Nephron (organoid): ENCODE results near the gene CDH16.
A peak's percentile ranks its signal among the peaks of the same experiment; 100 is the strongest.
"Not testable (repeated sequence)": the region's sequence is repeated elsewhere in the genome, so short reads cannot be mapped to it uniquely, and the experiment has no call there.

Experiments
- H3K27ac Mint-ChIP-seq, 3 experiments: 2 replicates each; pipeline ENCODE4 v1.8.0; 2020; ENCODE audit warnings: mixed read lengths in 3 of 3, mild to moderate bottlenecking in 2 of 3, moderate library complexity in 1 of 3
- H3K27me3 Mint-ChIP-seq: 2 replicates; pipeline ENCODE4 v1.8.0; 2021; ENCODE audit warnings: low read depth, mild to moderate bottlenecking, moderate library complexity, mixed read lengths
- H3K36me3 Mint-ChIP-seq: 2 replicates; pipeline ENCODE4 v1.8.0; 2020; ENCODE audit warnings: low read depth, mixed read lengths
- H3K4me1 Mint-ChIP-seq: 2 replicates; pipeline ENCODE4 v1.8.0; 2020; ENCODE audit warnings: mixed read lengths
- H3K4me3 Mint-ChIP-seq, 3 experiments: 2 replicates each; pipeline ENCODE4 v1.8.0; 2020; ENCODE audit warnings: mild to moderate bottlenecking in 3 of 3, mixed read lengths in 3 of 3, moderate library complexity in 2 of 3
- H3K9me3 Mint-ChIP-seq: 2 replicates; pipeline ENCODE4 v1.8.0; 2020; ENCODE audit warnings: mixed read lengths
- TF ChIP-seq, protein P1 (sequence below), 3 experiments: fragments of 200-600 bp; sonication (generic); IDR thresholded peaks; one replicate each; pipeline ENCODE4 v1.5.0; 2021; ENCODE audit warnings: antibody characterized with exemption in 3 of 3; ENCODE audit not compliant: unreplicated experiment in 3 of 3

CDH16 gene

GRCh38 chr16:66899310-66899944 is 19.3 kb downstream of the CDH16 start:
- Mint-ChIP-seq H3K9me3 (no peaks in the 10 kb centered on the region), H3K27ac (peak overlapping the region; percentile 82 to 91 (median 85)), H3K4me1 (peaks cover 40% of the 10 kb centered on the region), H3K27me3 (no peaks in the 10 kb centered on the region), H3K4me3 (peak overlapping the region in 1 of 3 experiments; percentile 21), H3K36me3 (no peaks in the 10 kb centered on the region)
- TF ChIP-seq, protein P1, sequence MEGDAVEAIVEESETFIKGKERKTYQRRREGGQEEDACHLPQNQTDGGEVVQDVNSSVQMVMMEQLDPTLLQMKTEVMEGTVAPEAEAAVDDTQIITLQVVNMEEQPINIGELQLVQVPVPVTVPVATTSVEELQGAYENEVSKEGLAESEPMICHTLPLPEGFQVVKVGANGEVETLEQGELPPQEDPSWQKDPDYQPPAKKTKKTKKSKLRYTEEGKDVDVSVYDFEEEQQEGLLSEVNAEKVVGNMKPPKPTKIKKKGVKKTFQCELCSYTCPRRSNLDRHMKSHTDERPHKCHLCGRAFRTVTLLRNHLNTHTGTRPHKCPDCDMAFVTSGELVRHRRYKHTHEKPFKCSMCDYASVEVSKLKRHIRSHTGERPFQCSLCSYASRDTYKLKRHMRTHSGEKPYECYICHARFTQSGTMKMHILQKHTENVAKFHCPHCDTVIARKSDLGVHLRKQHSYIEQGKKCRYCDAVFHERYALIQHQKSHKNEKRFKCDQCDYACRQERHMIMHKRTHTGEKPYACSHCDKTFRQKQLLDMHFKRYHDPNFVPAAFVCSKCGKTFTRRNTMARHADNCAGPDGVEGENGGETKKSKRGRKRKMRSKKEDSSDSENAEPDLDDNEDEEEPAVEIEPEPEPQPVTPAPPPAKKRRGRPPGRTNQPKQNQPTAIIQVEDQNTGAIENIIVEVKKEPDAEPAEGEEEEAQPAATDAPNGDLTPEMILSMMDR (IDR thresholded peaks at IDR 0.05; ENCODE audit: unreplicated experiment in 3 of 3) = no peak

DNA sequence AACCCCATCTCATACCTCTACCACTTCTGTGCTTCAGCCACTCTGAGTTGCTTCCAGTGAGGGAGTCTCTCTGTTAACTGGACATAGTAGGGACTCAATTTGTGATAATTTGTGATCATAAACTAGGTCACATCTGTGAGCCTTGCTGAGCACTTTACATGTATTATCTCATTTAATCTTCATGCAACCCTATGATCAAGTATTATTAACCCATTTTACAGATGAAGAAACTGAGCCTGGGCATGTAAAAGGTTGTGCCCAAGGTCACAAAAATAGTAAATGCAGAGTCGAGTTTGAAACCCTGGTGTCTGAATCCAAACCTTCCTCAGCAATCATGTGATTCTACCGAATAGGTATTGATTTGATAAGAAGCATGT is 19.8 kb downstream of the CDH16 start:
- H3K4me3 Mint-ChIP-seq = no peak overlapping the region
- no peaks in the 10 kb centered on the region for H3K27me3 Mint-ChIP-seq
- TF ChIP-seq, protein P1 (IDR thresholded peaks at IDR 0.05; ENCODE audit: unreplicated experiment in 3 of 3) = no peak
- no peaks in the 10 kb centered on the region for H3K9me3 Mint-ChIP-seq
- H3K27ac Mint-ChIP-seq = peak overlapping the region; percentile 82 to 91 (median 85)
- H3K4me1 Mint-ChIP-seq = peaks cover 40% of the 10 kb centered on the region
- H3K36me3 Mint-ChIP-seq = no peaks in the 10 kb centered on the region

DNA sequence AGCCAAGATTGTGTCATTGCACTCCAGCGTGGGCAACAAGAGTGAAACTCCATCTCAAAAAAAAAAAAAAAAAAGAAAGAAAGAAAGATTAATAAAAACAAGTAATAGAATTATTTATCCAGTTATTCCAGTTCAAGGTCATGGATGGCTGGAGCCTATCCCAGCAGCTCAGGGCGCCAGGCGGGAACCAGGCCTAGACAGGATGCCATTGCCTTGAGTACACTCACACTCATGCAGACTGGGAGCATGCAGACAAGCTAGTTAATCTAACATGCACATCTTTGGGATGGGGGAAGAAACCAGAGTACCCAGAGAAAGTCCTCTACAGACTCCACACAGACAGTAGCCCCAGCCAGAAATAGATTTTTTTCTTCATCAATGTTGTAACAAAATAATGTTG is 20.5 kb downstream of the CDH16 start:
- H3K4me3 Mint-ChIP-seq = peak overlapping the region in 2 of 3 experiments; percentile 20 to 37
- TF ChIP-seq, protein P1 (IDR thresholded peaks at IDR 0.05; ENCODE audit: unreplicated experiment in 3 of 3) = no peak
- peaks cover 40% of the 10 kb centered on the region for H3K4me1 Mint-ChIP-seq
- H3K36me3 Mint-ChIP-seq = no peaks in the 10 kb centered on the region
- peak overlapping the region; percentile 78 to 85 (median 82) for H3K27ac Mint-ChIP-seq
- no peaks in the 10 kb centered on the region for H3K27me3 Mint-ChIP-seq
- H3K9me3 Mint-ChIP-seq = no peaks in the 10 kb centered on the region

- not testable (repeated sequence) for H3K27ac Mint-ChIP-seq, H3K4me3 Mint-ChIP-seq, H3K27me3 Mint-ChIP-seq, H3K9me3 Mint-ChIP-seq, H3K36me3 Mint-ChIP-seq
- H3K4me1 Mint-ChIP-seq = peaks cover 30% of the 10 kb centered on the region
Observed at GRCh38 chr16:66896682-66897081, 22.0 kb downstream of the CDH16 start.

GRCh38 chr16:66895999-66896398 is 22.7 kb downstream of the CDH16 start:
- Mint-ChIP-seq H3K9me3 (no peaks in the 10 kb centered on the region), H3K27me3 (no peaks in the 10 kb centered on the region), H3K36me3 (no peaks in the 10 kb centered on the region), H3K4me1 (peaks cover 27% of the 10 kb centered on the region), H3K4me3 (no peak overlapping the region), H3K27ac (no peak overlapping the region)
- TF ChIP-seq, protein P1 (IDR thresholded peaks at IDR 0.05; ENCODE audit: unreplicated experiment in 3 of 3) = no peak

DNA sequence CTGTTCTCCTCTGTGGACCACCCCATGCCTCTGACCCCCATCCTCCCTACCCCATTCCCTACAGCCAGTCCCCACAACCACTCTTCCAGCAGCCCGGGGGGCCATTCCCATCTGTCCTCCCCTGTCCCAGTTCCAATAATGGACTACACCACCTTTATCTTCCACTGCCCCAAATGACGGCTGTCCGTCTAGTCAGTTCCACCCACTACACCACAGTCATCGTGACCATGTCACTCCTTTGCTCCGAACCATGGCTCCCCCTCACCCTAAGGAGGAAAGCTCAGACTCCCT is 23.1 kb downstream of the CDH16 start:
- no peak overlapping the region for H3K4me3 Mint-ChIP-seq
- H3K9me3 Mint-ChIP-seq = no peaks in the 10 kb centered on the region
- TF ChIP-seq, protein P1 (IDR thresholded peaks at IDR 0.05; ENCODE audit: unreplicated experiment in 3 of 3) = no peak

More for the DNA sequence above, 23.1 kb downstream of the CDH16 start:
- H3K36me3 Mint-ChIP-seq = no peaks in the 10 kb centered on the region
- H3K27me3 Mint-ChIP-seq = no peaks in the 10 kb centered on the region
- no peak overlapping the region for H3K27ac Mint-ChIP-seq
- peaks cover 24% of the 10 kb centered on the region for H3K4me1 Mint-ChIP-seq
